ENCODE data around the gene CDHR1.

GRCh38 chr10:84196941-84197340 lies 2.6 kb downstream of the CDHR1 start:
- TF ChIP-seq ZFX (IDR thresholded peaks at IDR 0.05; ENCODE audit: borderline replicate concordance) = no peak
- TF ChIP-seq, protein P1, sequence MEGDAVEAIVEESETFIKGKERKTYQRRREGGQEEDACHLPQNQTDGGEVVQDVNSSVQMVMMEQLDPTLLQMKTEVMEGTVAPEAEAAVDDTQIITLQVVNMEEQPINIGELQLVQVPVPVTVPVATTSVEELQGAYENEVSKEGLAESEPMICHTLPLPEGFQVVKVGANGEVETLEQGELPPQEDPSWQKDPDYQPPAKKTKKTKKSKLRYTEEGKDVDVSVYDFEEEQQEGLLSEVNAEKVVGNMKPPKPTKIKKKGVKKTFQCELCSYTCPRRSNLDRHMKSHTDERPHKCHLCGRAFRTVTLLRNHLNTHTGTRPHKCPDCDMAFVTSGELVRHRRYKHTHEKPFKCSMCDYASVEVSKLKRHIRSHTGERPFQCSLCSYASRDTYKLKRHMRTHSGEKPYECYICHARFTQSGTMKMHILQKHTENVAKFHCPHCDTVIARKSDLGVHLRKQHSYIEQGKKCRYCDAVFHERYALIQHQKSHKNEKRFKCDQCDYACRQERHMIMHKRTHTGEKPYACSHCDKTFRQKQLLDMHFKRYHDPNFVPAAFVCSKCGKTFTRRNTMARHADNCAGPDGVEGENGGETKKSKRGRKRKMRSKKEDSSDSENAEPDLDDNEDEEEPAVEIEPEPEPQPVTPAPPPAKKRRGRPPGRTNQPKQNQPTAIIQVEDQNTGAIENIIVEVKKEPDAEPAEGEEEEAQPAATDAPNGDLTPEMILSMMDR (IDR thresholded peaks at IDR 0.05) = no peak
